ENCODE results near the gene DMRTC2. TPM values are rescaled to one million over a fixed set of nuclear protein-coding genes. Genes with fewer than 3 reads are reported as not detected.

Gene DMRTC2
- total and polyA plus RNA-seq, 2 of the 13 experiments (the other 11 are each of a cell fraction or from before 2014, with no cell fraction given): not detected

DNA sequence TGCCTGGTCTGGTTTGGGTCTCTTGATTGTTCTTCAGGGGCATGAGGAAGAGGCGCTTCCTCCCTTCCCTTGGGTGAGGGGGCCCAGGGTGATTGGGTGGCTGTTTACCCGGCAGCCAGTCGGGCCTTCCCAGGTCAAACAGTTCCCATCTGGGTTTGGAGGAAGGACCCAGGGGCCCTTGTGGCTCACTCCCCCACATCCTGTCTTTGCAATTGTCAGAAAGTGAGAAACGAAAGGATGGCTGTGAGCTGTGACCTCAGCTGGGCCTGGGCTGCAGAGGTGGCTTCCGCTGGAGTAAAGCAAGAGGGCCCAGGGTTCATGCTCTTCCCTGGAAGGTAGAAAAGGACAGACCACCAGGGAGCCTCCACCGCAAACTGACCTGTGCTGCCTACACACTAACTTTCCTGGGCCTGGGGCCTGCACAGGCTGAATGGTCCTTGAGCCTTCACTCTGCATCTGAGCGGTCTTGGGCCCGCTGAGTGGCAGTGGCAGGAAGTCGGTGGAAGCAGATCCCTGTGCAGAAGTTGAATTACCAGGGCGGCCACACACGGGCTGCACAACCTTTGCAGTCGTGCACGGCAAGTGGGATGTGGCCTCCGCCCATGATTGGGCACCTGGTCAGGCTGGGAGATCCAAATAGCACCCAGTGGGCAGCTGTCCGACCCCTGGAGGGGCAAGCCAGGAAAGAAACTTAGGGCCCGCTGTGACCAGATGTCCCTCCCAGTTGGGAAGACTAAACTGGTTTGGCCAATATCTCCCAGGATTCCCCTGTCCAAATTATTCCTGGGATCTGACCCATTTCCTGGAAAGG lies 26.9 kb downstream of the DMRTC2 start (continued):
- TF ChIP-seq ZMYM2 (CRISPR knock-in tag; IDR thresholded peaks at IDR 0.05): no peak
- TF ChIP-seq KLF11 (CRISPR knock-in tag; IDR thresholded peaks at IDR 0.05): no peak
- TF ChIP-seq ZSCAN9 (CRISPR knock-in tag; IDR thresholded peaks at IDR 0.05; ENCODE audit: borderline replicate concordance): no peak
- TF ChIP-seq, protein P1, sequence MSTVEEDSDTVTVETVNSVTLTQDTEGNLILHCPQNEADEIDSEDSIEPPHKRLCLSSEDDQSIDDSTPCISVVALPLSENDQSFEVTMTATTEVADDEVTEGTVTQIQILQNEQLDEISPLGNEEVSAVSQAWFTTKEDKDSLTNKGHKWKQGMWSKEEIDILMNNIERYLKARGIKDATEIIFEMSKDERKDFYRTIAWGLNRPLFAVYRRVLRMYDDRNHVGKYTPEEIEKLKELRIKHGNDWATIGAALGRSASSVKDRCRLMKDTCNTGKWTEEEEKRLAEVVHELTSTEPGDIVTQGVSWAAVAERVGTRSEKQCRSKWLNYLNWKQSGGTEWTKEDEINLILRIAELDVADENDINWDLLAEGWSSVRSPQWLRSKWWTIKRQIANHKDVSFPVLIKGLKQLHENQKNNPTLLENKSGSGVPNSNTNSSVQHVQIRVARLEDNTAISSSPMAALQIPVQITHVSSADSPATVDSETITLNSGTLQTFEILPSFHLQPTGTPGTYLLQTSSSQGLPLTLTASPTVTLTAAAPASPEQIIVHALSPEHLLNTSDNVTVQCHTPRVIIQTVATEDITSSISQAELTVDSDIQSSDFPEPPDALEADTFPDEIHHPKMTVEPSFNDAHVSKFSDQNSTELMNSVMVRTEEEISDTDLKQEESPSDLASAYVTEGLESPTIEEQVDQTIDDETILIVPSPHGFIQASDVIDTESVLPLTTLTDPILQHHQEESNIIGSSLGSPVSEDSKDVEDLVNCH (CRISPR knock-in tag; IDR thresholded peaks at IDR 0.05): no peak
- no peak for TF ChIP-seq ZBTB1 (CRISPR knock-in tag; IDR thresholded peaks at IDR 0.05; ENCODE audit: borderline replicate concordance)
- TF ChIP-seq, protein P2, sequence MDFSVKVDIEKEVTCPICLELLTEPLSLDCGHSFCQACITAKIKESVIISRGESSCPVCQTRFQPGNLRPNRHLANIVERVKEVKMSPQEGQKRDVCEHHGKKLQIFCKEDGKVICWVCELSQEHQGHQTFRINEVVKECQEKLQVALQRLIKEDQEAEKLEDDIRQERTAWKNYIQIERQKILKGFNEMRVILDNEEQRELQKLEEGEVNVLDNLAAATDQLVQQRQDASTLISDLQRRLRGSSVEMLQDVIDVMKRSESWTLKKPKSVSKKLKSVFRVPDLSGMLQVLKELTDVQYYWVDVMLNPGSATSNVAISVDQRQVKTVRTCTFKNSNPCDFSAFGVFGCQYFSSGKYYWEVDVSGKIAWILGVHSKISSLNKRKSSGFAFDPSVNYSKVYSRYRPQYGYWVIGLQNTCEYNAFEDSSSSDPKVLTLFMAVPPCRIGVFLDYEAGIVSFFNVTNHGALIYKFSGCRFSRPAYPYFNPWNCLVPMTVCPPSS (IDR thresholded peaks at IDR 0.05): no peak
- TF ChIP-seq AGO1 (IDR thresholded peaks at IDR 0.05; ENCODE audit: low read depth, low read length, poor library complexity, severe bottlenecking): peak; percentile 95
- TF ChIP-seq ZNF577 (CRISPR knock-in tag; IDR thresholded peaks at IDR 0.05; ENCODE audit: borderline replicate concordance, low read depth): no peak
- TF ChIP-seq, protein P3, sequence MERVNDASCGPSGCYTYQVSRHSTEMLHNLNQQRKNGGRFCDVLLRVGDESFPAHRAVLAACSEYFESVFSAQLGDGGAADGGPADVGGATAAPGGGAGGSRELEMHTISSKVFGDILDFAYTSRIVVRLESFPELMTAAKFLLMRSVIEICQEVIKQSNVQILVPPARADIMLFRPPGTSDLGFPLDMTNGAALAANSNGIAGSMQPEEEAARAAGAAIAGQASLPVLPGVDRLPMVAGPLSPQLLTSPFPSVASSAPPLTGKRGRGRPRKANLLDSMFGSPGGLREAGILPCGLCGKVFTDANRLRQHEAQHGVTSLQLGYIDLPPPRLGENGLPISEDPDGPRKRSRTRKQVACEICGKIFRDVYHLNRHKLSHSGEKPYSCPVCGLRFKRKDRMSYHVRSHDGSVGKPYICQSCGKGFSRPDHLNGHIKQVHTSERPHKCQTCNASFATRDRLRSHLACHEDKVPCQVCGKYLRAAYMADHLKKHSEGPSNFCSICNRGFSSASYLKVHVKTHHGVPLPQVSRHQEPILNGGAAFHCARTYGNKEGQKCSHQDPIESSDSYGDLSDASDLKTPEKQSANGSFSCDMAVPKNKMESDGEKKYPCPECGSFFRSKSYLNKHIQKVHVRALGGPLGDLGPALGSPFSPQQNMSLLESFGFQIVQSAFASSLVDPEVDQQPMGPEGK (CRISPR knock-in tag; IDR thresholded peaks at IDR 0.05): no peak
- no peak for TF ChIP-seq SIN3B (IDR thresholded peaks at IDR 0.05; ENCODE audit: low read length)
- TF ChIP-seq BRCA1 (CRISPR knock-in tag; IDR thresholded peaks at IDR 0.05): no peak
- TF ChIP-seq, protein P4, sequence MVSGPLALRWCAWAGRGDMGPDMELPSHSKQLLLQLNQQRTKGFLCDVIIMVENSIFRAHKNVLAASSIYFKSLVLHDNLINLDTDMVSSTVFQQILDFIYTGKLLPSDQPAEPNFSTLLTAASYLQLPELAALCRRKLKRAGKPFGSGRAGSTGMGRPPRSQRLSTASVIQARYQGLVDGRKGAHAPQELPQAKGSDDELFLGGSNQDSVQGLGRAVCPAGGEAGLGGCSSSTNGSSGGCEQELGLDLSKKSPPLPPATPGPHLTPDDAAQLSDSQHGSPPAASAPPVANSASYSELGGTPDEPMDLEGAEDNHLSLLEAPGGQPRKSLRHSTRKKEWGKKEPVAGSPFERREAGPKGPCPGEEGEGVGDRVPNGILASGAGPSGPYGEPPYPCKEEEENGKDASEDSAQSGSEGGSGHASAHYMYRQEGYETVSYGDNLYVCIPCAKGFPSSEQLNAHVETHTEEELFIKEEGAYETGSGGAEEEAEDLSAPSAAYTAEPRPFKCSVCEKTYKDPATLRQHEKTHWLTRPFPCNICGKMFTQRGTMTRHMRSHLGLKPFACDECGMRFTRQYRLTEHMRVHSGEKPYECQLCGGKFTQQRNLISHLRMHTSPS (CRISPR knock-in tag; IDR thresholded peaks at IDR 0.05; ENCODE audit: low read depth): 0 out of 2 replicates have a peak, but pooled peaks have one; percentile 24
- TF ChIP-seq, protein P5, sequence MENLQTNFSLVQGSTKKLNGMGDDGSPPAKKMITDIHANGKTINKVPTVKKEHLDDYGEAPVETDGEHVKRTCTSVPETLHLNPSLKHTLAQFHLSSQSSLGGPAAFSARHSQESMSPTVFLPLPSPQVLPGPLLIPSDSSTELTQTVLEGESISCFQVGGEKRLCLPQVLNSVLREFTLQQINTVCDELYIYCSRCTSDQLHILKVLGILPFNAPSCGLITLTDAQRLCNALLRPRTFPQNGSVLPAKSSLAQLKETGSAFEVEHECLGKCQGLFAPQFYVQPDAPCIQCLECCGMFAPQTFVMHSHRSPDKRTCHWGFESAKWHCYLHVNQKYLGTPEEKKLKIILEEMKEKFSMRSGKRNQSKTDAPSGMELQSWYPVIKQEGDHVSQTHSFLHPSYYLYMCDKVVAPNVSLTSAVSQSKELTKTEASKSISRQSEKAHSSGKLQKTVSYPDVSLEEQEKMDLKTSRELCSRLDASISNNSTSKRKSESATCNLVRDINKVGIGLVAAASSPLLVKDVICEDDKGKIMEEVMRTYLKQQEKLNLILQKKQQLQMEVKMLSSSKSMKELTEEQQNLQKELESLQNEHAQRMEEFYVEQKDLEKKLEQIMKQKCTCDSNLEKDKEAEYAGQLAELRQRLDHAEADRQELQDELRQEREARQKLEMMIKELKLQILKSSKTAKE (CRISPR knock-in tag; IDR thresholded peaks at IDR 0.05; ENCODE audit: borderline replicate concordance): no peak
- no peak for TF ChIP-seq MBNL3 (CRISPR knock-in tag; conservative IDR thresholded peaks at IDR 0.05)
- TF ChIP-seq PPARG (CRISPR knock-in tag; conservative IDR thresholded peaks at IDR 0.05): no peak
